22Rv1 (cell line): Measurements from ENCODE around the gene GNB1.

Source experiments
- H3K27ac ChIP-seq: fragments of 450-650 bp; 2 replicates; pipeline ENCODE4 v1.5.1; 2017
- CTCF ChIP-seq: fragments of 450-650 bp; IDR thresholded peaks from 2 replicates; pipeline ENCODE4 v1.5.1; 2017; ENCODE audit warnings: mild to moderate bottlenecking
- ZFX ChIP-seq: fragments of 450-650 bp; IDR thresholded peaks from 2 replicates; pipeline ENCODE4 v1.6.1; 2017; ENCODE audit warnings: antibody characterized with exemption, borderline replicate concordance

The GNB1 gene

GRCh38 chr1:1895456-1896336, 4.8 kb upstream of the GNB1 start:
- TF ChIP-seq CTCF (no peak), ZFX (no peak)
- no peak overlapping the region for H3K27ac ChIP-seq

- TF ChIP-seq ZFX (no peak), CTCF (no peak)
- H3K27ac ChIP-seq, result peak overlapping the region; percentile 40; the same call in 1 of the 2 replicates
Measured at GRCh38 chr1:1895060-1895418, 4.2 kb upstream of the GNB1 start.

GRCh38 chr1:1894354-1895059, 3.6 kb upstream of the GNB1 start:
- TF ChIP-seq CTCF (no peak), ZFX (no peak)
- peak overlapping the region; percentile 40 for H3K27ac ChIP-seq

GRCh38 chr1:1893997-1894353, 3.1 kb upstream of the GNB1 start:
- TF ChIP-seq ZFX, result no peak
- H3K27ac ChIP-seq, result no peak overlapping the region

- no peak for TF ChIP-seq CTCF
- H3K27ac ChIP-seq, result no peak overlapping the region
Measured at GRCh38 chr1:1893291-1893985, 2.6 kb upstream of the GNB1 start.

- H3K27ac ChIP-seq, result no peak overlapping the region
- TF ChIP-seq CTCF, result no peak
- TF ChIP-seq ZFX, result no peak
Measured at GRCh38 chr1:1892763-1893120, 1.9 kb upstream of the GNB1 start.

GRCh38 chr1:1892079-1892762, 1.3 kb upstream of the GNB1 start:
- no peak for TF ChIP-seq ZFX
- no peak for TF ChIP-seq CTCF
- peak overlapping the region; percentile 76 for H3K27ac ChIP-seq
